ENCODE data around the gene HIC1. TPM values are rescaled to one million over a fixed set of nuclear protein-coding genes. Genes with fewer than 3 reads are reported as not detected.

The HIC1 gene
- total and polyA plus RNA-seq, 7 donors: 2.0 to 12.6 (median 4.3) TPM

GRCh38 chr17:2037155-2037554 is 17.7 kb upstream of the HIC1 start:
- ATAC-seq: no peak
- WGBS, 3 donors: 86 to 90% (median 87%) methylated on average over 10 of the region's 10 CpGs
- TF ChIP-seq CTCF (IDR thresholded peaks at IDR 0.05): no peak
- no peaks in the 10 kb centered on the region for H3K9me3 ChIP-seq
- peaks cover 15% of the 10 kb centered on the region for H3K4me1 ChIP-seq
- no peak for DNase-seq
- H3K4me3 ChIP-seq: no peak overlapping the region
- no peak overlapping the region for H3K27ac ChIP-seq
- H3K27me3 ChIP-seq (ENCODE audit: insufficient read depth in 3 of 3, low read length in 2 of 3): no peaks in the 10 kb centered on the region
- peaks cover 0 to 69% of the 10 kb centered on the region in 2 donors for H3K36me3 ChIP-seq (ENCODE audit: insufficient read depth in 1 of 2, low read depth in 1 of 2)
- intact Hi-C loops (cut with DNase I): no loop called here

- DNase-seq (no peak), ATAC-seq (no peak)
- intact Hi-C loops (cut with DNase I): no loop called here
- WGBS, 3 donors: 76 to 92% (median 84%) methylated on average over 7 of the region's 7 CpGs
- no peak overlapping the region for H3K4me3 ChIP-seq
- H3K9me3 ChIP-seq: no peaks in the 10 kb centered on the region
- H3K27me3 ChIP-seq (ENCODE audit: insufficient read depth in 3 of 3, low read length in 2 of 3): no peaks in the 10 kb centered on the region
- peaks cover 2 to 71% of the 10 kb centered on the region in 2 donors for H3K36me3 ChIP-seq (ENCODE audit: insufficient read depth in 1 of 2, low read depth in 1 of 2)
- H3K27ac ChIP-seq: peak overlapping the region; percentile 91
- peaks cover 29% of the 10 kb centered on the region for H3K4me1 ChIP-seq
- TF ChIP-seq CTCF (IDR thresholded peaks at IDR 0.05): no peak
Measured at GRCh38 chr17:2040219-2040827, 14.6 kb upstream of the HIC1 start.

GRCh38 chr17:2040942-2041560 is 13.9 kb upstream of the HIC1 start:
- intact Hi-C loops (cut with DNase I): no loop called here
- peak in 3 of 4 donors; percentile 2 to 13 (median 5) for ATAC-seq
- no peak for TF ChIP-seq CTCF (IDR thresholded peaks at IDR 0.05)

GRCh38 chr17:2041561-2042389 is 13.1 kb upstream of the HIC1 start, which contains the start of gene OVCA2:
Gene OVCA2 (plus strand): TSS chr17:2042022. CDS start chr17:2042048, 26 bp downstream.
- H3K4me1 ChIP-seq: peaks cover 29% of the 10 kb centered on the region
- intact Hi-C loops (cut with DNase I): no loop called here
- H3K36me3 ChIP-seq (ENCODE audit: insufficient read depth in 1 of 2, low read depth in 1 of 2): peaks cover 2 to 57% of the 10 kb centered on the region in 2 donors
- peak within 1 kb of the TSS; percentile 91 for H3K27ac ChIP-seq
- peak; percentile 51 for TF ChIP-seq CTCF (IDR thresholded peaks at IDR 0.05)
- peak; percentile 92 to 97 for DNase-seq
- H3K9me3 ChIP-seq: no peaks in the 10 kb centered on the region
- WGBS, 3 donors: 1 to 4% (median 2%) methylated on average over 67 to 93 of the region's 93 CpGs
- peak within 1 kb of the TSS; percentile 85 for H3K4me3 ChIP-seq
- peak; percentile 91 to 94 (median 92) for ATAC-seq
- H3K27me3 ChIP-seq (ENCODE audit: insufficient read depth in 3 of 3, low read length in 2 of 3): no peaks in the 10 kb centered on the region

More at GRCh38 chr17:2040942-2041560, 13.9 kb upstream of the HIC1 start:
- no peak for DNase-seq
- Histone ChIP-seq H3K4me1 (peaks cover 29% of the 10 kb centered on the region), H3K9me3 (no peaks in the 10 kb centered on the region), H3K36me3 (ENCODE audit: insufficient read depth in 1 of 2, low read depth in 1 of 2) (peaks cover 2 to 65% of the 10 kb centered on the region in 2 donors), H3K27me3 (ENCODE audit: insufficient read depth in 3 of 3, low read length in 2 of 3) (no peaks in the 10 kb centered on the region), H3K27ac (peak overlapping the region; percentile 91), H3K4me3 (peak overlapping the region; percentile 85)
- WGBS, 3 donors: 37 to 44% (median 38%) methylated on average over 14 to 16 of the region's 16 CpGs
